GM21723 (cell line): Measurements from ENCODE around the gene SARDH.

Experiments used
- ATAC-seq: cut with Tn5 transposase; IDR thresholded peaks from one replicate; pipeline ENCODE4 v1.9.1; 2021; ENCODE audit warnings: mild to moderate bottlenecking, moderate library complexity; ENCODE audit not compliant: unreplicated experiment

SARDH gene

DNA sequence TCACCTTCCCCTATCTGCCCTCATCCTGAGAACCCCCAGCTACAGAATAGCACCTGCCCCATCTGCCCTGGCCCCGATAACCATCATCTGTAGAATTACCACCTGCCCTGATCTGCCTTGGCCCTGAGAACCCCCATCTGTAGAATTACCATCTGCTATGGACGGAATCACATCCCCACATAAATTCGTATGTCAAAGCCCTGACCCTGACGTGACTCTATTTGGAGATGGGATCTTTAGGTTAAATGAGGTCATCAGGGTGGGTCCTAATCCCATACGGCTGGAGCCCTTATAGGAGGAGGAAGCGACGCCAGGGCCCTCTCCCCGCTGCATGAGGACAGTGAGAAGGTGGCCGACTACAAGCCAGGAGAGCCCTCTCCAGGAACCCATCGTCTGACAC lies 32.6 kb downstream of the SARDH start:
- no peak for ATAC-seq

GRCh38 chr9:133704711-133705181 lies 33.4 kb downstream of the SARDH start:
- ATAC-seq, result no peak

DNA sequence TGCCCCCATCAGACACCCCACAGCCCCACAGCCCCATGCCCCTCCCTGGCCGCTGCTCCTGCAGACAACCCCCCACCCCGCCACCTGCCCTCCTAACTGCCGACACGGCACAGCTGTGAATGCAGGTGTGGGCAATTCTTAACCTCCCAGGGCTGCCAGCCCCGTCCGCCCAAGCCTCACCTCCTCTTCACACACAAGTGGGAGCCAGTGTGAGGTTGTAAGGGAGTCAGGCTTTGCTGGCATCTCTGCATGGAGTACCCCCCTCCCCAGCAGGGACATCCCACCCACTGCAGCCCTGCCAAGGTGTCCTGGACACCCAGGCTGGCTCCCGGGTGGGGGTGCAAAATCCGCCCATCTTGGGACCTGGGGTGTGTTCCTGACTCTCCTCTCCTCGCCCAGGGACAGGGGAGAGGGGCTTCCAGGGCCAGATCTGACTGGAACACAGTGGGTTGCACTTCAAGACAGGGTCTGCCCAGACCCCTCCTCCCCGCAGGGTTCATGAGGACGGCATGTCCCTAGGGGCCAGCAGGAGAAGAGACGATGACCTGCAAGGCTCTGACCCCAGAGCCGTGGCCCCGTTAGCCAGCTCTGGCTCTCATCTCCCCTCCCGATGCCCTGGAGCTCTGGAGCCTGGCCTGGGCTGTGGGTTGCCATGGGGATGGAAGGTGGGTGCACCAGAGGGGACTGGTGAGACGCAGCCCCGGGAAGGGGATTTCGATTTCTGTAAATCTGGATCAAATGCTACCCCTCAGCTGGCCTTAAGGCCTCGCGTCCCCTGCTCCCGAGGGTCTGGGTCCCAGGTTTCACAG lies 34.4 kb downstream of the SARDH start:
- no peak for ATAC-seq

DNA sequence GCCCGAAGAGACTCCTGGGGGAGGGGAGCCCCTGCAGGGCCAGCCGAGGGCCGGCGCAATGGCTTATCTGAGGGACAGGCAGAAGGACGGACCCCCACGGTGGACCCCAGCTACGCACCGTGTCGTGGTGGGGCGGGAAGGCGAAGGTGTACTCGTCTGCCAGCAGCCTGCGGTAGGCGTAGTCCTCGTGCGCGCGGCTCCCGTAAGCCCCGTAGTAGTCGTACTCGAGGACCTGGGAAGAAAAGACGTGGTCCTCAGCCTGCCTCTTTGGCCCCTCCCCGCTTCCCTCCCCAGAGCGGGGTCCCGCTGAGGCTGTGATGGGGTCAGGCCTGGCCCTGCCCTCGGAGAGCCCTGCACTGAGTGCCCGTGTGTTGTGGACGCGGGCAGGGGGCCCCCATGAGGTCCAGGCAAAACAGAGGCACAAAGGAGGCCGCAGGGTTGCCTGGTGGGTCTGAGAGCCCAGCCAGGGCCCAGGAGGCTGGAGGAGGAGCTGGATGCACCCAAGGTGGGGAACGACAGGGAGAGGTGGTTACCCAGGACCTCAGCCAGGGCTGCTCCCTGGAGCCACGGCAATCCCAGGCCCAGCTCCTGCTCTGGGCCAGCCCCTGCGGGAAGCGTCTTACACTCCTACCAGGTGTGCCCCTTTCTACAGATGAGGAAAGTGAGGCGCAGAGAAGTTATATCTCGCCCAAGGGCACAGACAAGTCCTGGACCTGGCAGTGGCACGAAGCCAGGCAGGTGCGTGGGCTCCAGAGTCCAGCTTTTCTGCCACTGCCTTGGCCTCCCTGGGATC lies 35.2 kb downstream of the SARDH start:
- no peak for ATAC-seq

DNA sequence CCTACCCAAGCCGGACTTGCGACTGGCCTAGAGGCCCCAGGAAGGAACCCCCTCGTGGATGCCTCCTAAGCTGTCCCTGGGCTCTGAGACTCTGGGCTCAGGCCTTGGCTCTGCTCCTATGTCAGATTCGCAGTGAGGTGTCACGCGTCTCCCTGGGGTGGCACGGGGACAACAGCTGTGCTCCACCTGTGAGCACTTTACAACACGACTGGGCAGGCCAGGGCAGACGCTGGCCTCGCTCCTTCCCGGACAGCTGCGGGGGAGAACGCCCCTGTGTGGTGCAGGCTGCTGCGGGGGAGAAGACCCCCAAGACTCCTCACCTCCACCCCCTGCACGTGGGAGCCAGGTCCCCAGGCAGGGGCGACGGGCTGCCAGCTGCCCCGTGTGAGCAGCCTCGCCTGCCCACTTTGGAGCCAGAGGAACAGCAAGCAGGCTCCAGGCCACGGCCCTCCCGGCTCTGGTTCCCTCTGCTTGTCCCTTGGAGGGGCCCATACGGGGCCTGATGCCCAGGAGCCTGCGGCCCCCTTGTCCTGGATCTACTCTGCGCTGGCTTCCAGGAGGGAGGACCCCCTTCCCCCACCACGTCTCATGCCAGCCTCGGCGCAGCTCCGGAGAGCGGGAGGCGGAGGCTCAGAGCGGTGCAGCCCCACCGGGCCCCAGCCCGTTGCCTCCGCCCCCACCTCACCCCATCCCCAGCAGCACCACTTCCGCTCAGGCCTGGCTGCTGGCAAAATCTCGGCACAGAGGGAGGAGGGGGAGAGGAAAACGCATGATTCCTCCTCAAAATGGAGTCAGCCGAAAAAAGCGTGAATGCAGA lies 36.0 kb downstream of the SARDH start:
- ATAC-seq, result no peak

DNA sequence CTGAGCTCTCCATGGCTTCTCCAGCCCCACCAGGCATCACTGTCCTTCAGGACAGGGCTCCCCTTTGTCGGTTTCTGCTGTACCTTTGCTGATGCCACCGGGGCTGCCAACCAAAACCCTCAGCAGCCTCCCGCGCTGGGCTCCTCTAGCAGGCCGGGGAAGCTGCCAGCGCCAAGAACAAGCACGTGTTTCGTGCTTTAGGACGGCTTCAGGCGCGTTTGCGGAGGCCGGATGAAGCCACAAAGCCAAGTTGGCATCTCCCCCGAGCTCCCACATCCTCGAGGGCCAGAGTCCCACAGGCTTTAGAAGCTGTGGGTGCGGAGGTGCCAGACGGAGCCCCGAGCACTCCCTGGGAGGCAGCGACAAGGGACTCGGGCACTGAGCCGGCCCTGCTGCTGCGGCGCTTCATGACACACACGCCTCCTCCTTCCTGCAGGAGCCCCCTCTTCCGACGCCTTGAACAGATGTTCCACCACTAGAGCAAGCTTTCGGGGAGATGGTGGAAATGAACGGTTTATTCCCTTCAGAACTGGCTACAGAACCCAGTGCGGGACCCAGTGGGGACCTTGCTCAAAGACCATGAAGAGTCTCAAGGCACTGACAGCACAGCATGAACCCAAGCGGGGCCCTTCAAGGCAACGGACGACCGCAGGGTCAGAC lies 36.7 kb downstream of the SARDH start:
- ATAC-seq, result no peak

GRCh38 chr9:133700819-133701320 lies 37.3 kb downstream of the SARDH start:
- no peak for ATAC-seq

DNA sequence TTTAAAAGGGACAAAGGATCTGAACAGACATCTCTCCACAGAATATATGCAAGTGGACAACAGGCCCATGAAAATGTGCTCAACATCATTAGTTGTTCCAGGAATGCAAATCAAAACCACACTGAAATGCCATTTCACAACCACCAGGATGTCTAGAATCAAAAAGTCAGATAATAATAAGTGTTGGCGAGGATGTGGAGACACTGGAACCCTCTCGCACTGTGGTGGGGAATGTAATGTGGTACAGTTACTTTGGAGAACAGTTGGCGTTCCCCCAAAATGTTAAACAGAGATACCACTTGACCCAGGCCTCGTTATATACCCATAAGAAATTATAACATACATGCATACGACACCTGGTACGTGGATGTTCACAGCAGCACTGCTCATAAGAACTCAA lies 38.6 kb downstream of the SARDH start:
- no peak for ATAC-seq

DNA sequence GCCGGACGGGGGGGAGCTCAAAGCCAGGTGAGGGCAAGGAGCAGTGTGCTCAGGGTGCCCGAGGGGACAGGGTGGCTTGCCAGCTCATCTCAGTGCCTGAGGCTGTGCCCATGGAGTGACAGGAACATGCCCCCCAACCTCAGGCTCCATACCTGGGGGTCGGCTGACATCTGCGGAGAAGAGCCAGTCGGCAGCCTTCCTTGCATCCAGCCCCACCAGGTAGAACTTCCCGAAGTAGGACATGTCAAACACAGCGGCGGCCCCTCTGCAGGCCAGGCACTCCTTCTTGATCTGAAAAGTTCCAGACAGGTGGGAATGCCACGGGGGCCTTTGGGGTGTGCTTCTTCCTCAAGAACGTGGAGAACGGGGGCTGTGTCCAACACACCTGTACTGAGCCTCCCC lies 42.1 kb downstream of the SARDH start:
- no peak for ATAC-seq

GRCh38 chr9:133694686-133695085 lies 43.5 kb downstream of the SARDH start:
- no peak for ATAC-seq

DNA sequence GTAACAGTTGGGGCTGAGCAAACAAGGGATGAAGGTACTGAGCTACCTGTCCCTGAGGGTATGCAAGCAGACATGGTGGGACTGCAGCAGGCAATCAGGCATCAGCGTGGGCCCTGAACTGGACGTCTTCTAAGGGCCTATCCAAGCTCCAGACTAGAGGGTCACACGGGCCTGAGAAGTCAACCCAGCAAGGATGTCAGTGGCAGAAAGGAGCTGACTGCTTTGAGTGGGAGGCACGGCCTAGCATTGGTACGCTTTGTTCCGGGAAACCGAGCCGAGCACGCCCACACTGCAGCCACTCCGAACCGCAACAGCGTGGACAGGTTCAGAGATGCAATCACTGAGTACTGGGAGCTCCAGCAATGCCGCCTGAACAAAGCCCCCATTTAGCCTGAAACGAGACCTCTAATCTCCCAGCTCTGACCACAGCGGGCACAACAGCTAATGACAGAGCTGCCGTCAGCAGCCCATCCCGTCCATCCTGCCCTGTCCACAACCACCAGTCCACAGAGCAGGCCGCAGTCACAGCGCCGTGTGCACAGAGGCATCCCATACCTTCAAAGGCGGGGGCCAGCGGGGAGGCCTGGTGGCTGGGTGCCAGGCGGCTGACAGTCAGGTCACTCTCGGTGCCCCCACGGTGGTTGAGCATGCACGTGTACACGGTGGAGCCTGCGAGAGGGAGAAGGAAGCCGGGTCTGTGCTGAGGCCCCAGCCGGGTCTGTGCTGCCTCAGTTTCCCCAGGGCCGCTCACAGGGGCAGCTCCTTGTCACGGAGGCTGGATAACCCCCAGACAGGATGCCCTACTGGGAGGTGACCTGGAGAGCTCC lies 44.2 kb downstream of the SARDH start:
- ATAC-seq, result no peak

DNA sequence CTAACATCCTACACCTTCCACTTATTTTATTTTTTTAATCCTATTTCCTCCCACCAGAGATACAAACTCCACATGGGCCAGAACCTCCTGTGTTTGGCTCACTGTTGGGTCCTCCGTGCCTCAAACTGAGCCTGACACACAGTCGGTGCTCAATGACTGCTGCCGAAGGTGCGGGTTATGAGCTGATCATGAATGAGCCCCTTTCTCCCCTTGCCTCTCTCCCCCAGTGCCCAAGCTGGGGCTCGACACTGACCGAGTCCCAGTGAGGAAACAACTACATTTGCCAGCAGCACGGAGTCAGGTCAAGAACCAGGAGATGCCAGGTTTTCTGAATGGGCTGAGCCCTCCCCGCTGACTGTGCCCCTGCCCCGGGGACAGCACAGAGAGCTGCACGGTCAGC lies 45.0 kb downstream of the SARDH start:
- no peak for ATAC-seq

- ATAC-seq, result no peak
Observed at GRCh38 chr9:133692364-133692985, 45.7 kb downstream of the SARDH start.

DNA sequence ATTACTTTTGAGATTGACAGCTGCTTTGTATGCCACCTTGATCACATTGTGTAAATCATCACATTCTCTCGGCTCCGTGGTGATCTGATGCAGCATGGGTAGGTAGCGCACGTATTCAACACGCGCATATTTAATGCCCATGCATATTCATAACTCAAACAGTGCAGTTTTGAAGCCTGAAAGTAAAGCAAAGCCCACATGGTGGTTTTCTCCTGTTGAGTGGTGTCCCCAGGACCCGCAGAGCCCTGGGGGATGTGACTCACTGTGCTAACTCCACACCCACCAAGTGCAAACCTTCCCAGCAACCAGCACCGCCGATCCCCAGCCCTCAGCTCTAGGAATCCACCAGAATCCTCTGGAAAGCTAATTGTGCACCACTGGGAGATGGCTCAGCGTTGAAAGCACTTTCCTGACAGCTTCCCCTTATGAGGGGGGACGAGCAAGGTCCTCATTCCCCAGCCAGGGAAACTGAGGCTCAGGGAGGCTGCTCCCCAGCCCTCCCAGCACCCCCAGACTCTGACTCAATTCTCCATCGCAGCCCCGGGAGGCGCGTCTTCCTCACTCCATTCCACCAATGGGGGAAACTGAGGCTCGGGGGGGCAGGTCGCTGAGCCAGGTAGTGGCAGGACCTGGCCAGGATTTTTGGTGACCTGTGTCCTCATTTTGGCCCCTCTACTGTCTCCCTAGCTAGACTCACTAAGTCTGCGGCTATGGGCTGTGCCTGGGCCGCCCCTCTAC lies 46.4 kb downstream of the SARDH start:
- ATAC-seq, result no peak

DNA sequence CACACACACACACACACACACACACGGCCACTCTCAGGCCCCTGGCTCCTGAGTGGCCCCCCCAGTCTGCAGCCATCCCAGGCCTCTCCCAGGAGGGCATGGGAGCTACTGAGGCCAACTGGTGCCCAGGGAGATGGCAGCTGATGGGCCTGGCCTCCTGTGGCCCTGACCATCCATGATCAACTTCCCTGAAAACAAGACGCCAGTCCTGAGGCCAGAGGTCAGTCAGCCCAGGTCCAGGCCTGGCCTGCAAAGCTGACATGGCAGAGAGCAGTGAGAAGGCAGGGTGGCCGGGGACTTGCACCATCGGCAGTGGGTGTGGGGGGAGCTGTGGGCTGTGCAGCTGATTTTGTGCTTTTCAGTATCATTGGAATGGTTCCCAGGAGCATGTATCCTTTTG lies 47.0 kb downstream of the SARDH start:
- ATAC-seq, result no peak

GRCh38 chr9:133690081-133690561 lies 48.0 kb downstream of the SARDH start:
- no peak for ATAC-seq

DNA sequence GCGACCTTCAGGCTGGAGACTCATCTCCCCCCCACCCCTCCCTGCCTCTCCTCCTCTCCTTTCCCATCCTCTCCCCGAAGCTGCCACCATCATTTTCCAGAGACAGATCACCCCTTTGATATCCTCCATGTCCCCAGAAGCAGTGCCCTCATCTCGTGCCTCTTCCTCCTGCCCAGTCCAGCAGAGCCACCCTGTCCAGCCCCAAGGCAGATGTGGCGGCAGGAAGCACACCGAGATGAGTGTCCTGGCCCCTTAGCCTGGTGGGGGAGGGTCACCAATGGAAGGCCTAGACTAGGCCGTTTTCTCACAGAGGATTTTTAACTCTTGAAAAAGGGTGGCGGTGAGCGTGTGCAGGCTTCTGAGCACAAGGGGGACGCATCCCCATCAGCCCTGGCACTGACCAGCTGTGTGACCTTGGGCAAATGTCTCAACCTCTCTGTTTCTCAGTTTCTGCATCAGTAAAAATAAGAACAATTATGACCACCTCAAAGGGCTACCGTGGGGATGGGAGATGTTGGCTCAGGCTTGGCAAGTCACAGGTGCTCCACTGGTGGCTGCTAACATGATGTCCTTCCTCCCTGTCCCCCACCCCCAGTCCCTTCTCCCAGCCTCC lies 48.9 kb downstream of the SARDH start:
- ATAC-seq, result no peak
